Keratinocyte (primary cell): ENCODE data around the gene SH2D4B.

Experiments used
- EZH2 ChIP-seq: IDR thresholded peaks from one replicate; pipeline ENCODE4 v1.6.1; 2012; ENCODE audit warnings: inconsistent platforms, mild to moderate bottlenecking, low read length, moderate library complexity
- TF ChIP-seq, protein P1 (sequence below), 3 experiments: IDR thresholded peaks in 1 of 3; conservative IDR thresholded peaks in 1 of 3; optimal IDR thresholded peaks in 1 of 3; 2 replicates in 2 of 3; 3 replicates in 1 of 3; pipeline versions ENCODE3 to v1.5.1; 2011; ENCODE audit warnings: low read length in 3 of 3, mild to moderate bottlenecking in 3 of 3, moderate library complexity in 2 of 3, control low read depth in 1 of 3, inconsistent platforms in 1 of 3; ENCODE audit not compliant: insufficient read depth in 2 of 3; ENCODE audit errors: extremely low read depth in 1 of 3

GRCh38 chr10:80619036-80619435 is 81.3 kb downstream of the SH2D4B start:
- TF ChIP-seq, protein P1, sequence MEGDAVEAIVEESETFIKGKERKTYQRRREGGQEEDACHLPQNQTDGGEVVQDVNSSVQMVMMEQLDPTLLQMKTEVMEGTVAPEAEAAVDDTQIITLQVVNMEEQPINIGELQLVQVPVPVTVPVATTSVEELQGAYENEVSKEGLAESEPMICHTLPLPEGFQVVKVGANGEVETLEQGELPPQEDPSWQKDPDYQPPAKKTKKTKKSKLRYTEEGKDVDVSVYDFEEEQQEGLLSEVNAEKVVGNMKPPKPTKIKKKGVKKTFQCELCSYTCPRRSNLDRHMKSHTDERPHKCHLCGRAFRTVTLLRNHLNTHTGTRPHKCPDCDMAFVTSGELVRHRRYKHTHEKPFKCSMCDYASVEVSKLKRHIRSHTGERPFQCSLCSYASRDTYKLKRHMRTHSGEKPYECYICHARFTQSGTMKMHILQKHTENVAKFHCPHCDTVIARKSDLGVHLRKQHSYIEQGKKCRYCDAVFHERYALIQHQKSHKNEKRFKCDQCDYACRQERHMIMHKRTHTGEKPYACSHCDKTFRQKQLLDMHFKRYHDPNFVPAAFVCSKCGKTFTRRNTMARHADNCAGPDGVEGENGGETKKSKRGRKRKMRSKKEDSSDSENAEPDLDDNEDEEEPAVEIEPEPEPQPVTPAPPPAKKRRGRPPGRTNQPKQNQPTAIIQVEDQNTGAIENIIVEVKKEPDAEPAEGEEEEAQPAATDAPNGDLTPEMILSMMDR (optimal IDR thresholded peaks at IDR 0.05 in 1 of 3, IDR thresholded peaks at IDR 0.05 in 1 of 3, conservative IDR thresholded peaks at IDR 0.05 in 1 of 3; ENCODE audit: extremely low read depth in 1 of 3, insufficient read depth in 2 of 3, low read length in 3 of 3): no peak
- TF ChIP-seq EZH2: no peak
